GM12865 (cell line): ENCODE measurements around the gene NACC2.
"Not testable (repeated sequence)": the region's sequence is repeated elsewhere in the genome, so short reads cannot be mapped to it uniquely, and the experiment has no call there.

Source experiments
- DNase-seq: peaks from one replicate; pipeline ENCODE4 v3.0.0; 2010; ENCODE audit warnings: low read depth
- H3K4me3 ChIP-seq: 2 replicates; pipeline ENCODE4 v1.5.1; 2011; ENCODE audit warnings: mild to moderate bottlenecking, low read depth, low read length, control low read depth
- TF ChIP-seq, protein P1 (sequence below): IDR thresholded peaks from 2 replicates; pipeline ENCODE4 v1.5.1; 2011; ENCODE audit warnings: low read length, control low read depth, low read depth, inconsistent platforms; ENCODE audit not compliant: insufficient read depth; ENCODE audit errors: missing control alignments

The NACC2 gene

DNA sequence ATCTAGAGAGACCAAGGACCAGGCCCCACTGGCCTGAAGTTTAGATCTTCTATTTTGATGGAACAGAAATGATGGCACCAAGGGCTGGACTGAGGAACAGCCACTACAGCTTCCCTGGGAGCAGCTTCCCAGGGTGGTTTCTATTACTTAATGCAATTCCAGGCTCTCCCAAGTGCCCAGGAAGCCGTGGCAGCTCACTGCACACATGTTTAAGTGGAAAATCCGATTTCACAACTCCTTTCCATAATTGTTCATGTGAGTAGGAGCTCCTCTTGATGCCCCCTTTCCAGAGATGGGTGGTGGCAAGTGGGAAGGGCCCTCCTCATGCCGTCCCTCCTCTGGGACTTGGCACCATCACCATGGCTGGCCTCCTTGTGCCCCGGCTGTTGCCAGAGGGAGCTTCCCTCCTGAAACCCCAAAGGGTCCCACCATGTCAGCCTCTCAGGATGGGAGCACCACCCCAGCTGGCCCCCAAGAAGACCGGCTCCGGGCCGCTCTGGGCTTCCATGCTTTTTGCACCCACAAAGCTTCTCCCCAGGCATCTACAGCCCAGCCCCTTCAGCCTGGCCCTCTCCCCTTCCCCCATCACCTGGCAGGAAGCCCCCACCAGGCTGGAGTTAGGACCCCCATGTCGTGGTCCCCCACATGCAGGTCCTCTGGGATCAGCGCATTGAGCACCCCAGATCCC lies 124.8 kb downstream of the NACC2 start:
- TF ChIP-seq, protein P1, sequence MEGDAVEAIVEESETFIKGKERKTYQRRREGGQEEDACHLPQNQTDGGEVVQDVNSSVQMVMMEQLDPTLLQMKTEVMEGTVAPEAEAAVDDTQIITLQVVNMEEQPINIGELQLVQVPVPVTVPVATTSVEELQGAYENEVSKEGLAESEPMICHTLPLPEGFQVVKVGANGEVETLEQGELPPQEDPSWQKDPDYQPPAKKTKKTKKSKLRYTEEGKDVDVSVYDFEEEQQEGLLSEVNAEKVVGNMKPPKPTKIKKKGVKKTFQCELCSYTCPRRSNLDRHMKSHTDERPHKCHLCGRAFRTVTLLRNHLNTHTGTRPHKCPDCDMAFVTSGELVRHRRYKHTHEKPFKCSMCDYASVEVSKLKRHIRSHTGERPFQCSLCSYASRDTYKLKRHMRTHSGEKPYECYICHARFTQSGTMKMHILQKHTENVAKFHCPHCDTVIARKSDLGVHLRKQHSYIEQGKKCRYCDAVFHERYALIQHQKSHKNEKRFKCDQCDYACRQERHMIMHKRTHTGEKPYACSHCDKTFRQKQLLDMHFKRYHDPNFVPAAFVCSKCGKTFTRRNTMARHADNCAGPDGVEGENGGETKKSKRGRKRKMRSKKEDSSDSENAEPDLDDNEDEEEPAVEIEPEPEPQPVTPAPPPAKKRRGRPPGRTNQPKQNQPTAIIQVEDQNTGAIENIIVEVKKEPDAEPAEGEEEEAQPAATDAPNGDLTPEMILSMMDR, result no peak

DNA sequence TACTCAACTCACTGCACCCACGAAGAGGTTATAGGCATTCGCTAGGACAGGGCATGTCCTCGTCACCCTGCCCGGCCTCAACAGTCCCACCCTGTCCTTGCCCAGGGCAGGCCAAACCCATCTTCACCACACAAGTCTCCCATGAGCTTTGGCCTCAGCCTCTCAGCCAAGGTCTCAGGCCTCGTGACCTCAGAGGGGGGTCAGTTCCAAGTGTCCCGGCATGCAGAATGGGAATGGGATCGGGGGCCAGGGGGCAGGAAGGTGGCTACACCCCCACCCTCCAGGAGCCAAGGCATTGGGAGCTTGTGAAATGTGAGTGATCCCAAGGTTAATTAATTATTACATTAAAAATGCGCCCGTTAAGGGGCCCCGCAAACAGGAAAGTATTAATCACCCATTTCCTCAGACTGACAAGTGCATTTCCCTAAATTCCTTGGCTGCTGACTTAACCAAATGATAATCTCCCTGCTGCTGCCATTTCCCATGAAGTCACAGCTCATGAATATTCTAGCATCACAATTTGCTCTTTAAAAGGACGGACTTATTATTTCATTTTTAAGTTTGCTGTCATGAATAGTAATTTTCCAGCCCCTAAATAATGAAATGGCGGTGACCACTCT lies 125.9 kb downstream of the NACC2 start:
- TF ChIP-seq, protein P1, result no peak
- DNase-seq, result no peak
- H3K4me3 ChIP-seq, result no peak overlapping the region

More for the DNA sequence above, 124.8 kb downstream of the NACC2 start:
- H3K4me3 ChIP-seq, result no peak overlapping the region
- DNase-seq, result no peak

DNA sequence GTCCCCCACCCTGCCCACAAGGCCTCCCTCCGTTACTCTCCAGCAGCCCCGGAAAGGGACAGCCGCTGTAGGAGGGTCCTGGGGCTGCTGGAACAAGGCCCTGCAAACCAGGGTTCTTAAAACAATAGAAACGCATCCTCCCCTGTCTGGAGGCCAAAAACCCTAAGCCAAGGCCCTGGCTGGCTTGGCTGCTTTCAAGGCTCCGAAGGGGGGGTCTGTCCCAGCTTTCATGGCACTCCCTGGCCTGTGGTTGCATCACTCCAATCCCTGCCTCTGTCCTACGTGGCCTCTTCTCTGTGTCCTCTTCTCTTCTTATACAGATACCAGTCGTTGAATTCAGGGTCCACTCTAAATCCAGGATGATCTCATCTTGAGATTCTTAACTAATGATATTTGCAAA lies 126.5 kb downstream of the NACC2 start:
- no peak for DNase-seq
- no peak overlapping the region for H3K4me3 ChIP-seq
- TF ChIP-seq, protein P1, result no peak

DNA sequence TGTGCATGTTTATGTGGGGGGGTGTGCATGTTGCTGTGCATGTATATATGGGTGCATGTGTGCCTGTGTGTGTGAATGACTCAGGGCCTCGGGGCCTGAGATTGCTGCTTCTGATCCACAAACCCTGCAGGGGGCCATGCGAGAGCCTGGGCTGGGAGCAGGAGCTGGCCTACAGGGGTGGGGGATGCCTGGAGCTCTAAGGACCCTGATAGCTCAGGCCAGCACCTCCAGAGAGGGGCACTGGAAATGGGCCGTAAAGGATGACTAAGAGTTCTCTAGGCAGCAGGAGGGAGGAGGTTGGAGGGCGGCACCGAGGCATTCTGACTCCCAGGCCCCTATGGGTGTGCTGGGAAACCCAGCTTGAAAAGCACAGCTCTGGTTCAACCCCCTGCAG lies 127.0 kb downstream of the NACC2 start:
- H3K4me3 ChIP-seq, result no peak overlapping the region
- no peak for DNase-seq
- TF ChIP-seq, protein P1, result no peak

DNA sequence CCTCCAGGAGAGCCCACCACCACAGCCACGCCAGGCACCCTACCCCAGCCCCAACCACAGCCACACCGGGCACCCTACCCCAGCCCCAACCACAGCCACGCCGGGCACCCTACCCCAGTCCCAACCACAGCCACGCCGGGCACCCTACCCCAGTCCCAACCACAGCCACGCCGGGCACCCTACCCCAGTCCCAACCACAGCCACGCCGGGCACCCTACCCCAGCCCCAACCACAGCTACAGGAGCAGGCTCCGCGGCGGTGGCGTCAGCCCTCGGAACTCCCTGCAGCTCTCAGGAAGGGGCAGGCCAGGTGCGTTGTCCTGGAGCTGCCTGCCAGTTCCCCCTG lies 128.2 kb downstream of the NACC2 start:
- H3K4me3 ChIP-seq, DNase-seq: not testable (repeated sequence)

DNA sequence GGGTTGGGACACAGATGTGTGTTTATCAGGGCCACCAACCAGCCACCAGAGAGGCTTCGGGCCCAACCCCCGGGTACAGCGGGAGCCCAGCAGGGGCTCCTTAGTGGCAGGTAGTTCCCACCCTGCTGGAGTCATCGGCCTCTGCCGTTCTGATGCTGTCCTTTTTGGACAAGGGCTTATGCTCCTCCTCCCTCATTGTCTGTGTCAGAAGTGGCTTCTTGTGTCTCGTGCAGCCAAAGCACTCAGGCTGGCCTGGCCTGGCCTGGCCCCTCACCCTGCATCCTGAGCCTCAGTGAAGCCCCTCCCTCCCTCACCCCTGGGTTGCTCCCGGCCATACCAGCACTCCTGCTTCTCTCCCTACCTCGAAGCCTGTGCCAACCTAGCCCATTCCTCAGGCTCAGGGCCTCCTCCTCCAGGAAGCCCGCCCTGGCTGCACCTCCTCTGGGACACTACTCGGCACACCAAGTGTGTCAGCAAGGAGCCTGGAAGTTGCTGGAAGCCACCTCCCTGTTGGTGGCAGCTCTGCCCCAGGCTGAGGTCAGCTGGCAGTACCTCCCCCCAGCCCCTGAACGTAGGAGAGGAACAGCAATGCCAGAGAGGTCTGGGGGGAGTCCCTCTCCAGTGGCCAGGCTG lies 129.8 kb downstream of the NACC2 start:
- TF ChIP-seq, protein P1, result no peak
- H3K4me3 ChIP-seq, result no peak overlapping the region
- DNase-seq, result no peak

DNA sequence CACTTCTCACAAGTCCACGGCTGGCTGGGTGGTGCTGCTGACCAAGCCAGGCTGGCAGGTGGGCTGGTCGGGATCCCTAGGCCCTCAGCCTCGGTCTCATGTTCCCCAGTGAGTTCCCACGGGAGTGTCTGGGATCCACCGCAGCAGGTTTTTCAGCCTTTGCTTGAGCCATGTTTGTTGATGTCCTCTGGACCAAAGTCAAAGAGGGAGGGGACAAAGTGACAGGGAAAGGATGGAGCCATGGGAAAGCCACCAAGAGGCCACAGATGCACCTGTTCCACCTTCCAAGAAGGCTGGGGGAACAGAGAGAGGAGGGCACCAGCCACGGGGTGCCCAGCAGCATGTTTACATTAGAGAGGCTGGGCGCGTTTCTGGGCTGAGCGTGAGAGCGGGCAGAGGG lies 131.2 kb downstream of the NACC2 start:
- no peak for DNase-seq
- TF ChIP-seq, protein P1, result no peak
- H3K4me3 ChIP-seq, result no peak overlapping the region
